ENCODE results near the gene ALDH1A2.

- TF ChIP-seq CTCF (IDR thresholded peaks at IDR 0.05) (no peak), POLR2A (IDR thresholded peaks at IDR 0.05) (no peak)
Observed at GRCh38 chr15:58110999-58111717, 45.6 kb upstream of the ALDH1A2 start.
